Activated naive CD8-positive, alpha-beta T cell treated with anti-CD3 and anti-CD28 coated beads for 36 hours (primary cell): ENCODE results near the gene HS3ST3A1. TPM values are rescaled to one million over a fixed set of nuclear protein-coding genes. Genes with fewer than 3 reads are reported as not detected.
"Not testable (repeated sequence)": the region's sequence is repeated elsewhere in the genome, so short reads cannot be mapped to it uniquely, and the experiment has no call there.

ENCODE experiments used
- DNase-seq: peaks from one replicate; pipeline ENCODE4 v3.0.0; 2021
- H3K27ac Mint-ChIP-seq: one replicate; pipeline ENCODE4 v1.8.0; 2022; ENCODE audit warnings: mild to moderate bottlenecking, moderate library complexity, mixed read lengths
- H3K27me3 Mint-ChIP-seq: one replicate; pipeline ENCODE4 v1.8.0; 2022; ENCODE audit warnings: mild to moderate bottlenecking, mixed read lengths
- H3K36me3 Mint-ChIP-seq: one replicate; pipeline ENCODE4 v1.8.0; 2021; ENCODE audit warnings: mild to moderate bottlenecking, mixed read lengths
- H3K4me1 Mint-ChIP-seq: one replicate; pipeline ENCODE4 v1.8.0; 2021; ENCODE audit warnings: mixed read lengths
- H3K4me3 Mint-ChIP-seq: one replicate; pipeline ENCODE4 v1.8.0; 2022; ENCODE audit warnings: mild to moderate bottlenecking, moderate library complexity, mixed read lengths
- H3K9me3 Mint-ChIP-seq: one replicate; pipeline ENCODE4 v1.8.0; 2022; ENCODE audit warnings: mixed read lengths
- total RNA-seq, 2 experiments: library from RNA; stranded (reverse); gene quantifications; one replicate each; pipeline ENCODE4 v1.2.3, GENCODE V29; 2021

Gene HS3ST3A1
- total RNA-seq, 2 experiments from 2014 or later: 0.12 to 0.16 TPM

DNA sequence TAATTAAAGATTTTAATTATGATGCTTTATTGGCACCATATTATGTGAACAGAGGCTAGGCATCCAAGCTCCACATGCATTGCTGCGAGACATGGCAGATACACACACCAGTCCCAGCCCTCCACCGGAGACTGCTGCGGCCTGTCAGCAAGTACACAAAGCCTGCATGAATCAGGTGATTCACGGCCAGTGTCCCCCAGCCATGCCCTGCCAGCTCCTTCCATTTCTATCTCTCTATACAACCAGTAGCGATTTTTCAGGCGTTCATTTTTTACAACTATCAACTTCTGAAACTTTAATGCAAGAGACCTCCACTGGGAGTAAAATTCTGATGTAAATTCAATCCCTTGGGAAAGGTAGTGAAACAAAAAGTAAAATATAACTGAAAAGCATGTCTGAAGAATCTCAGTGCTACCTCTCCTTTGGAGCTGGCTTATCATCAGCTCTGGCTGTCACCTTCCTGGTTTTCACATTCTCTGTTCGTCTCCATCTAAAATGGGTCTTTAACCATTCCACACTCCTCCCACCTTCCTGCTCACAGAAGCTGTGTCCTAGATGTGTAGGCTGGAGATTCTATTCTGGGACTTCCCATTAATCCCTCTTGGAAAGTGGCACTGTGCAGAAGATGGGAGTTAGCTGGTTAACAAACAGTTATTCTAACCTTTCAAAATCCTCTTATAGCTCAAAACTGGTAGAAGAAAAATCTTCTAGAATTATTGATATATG lies 32.2 kb downstream of the HS3ST3A1 start:
- no peak overlapping the region for H3K27ac Mint-ChIP-seq
- peaks cover 2% of the 10 kb centered on the region for H3K4me1 Mint-ChIP-seq
- H3K36me3 Mint-ChIP-seq: no peaks in the 10 kb centered on the region
- no peak for DNase-seq
- H3K9me3 Mint-ChIP-seq: no peaks in the 10 kb centered on the region
- H3K4me3 Mint-ChIP-seq: no peak overlapping the region
- peaks cover 19% of the 10 kb centered on the region for H3K27me3 Mint-ChIP-seq

DNA sequence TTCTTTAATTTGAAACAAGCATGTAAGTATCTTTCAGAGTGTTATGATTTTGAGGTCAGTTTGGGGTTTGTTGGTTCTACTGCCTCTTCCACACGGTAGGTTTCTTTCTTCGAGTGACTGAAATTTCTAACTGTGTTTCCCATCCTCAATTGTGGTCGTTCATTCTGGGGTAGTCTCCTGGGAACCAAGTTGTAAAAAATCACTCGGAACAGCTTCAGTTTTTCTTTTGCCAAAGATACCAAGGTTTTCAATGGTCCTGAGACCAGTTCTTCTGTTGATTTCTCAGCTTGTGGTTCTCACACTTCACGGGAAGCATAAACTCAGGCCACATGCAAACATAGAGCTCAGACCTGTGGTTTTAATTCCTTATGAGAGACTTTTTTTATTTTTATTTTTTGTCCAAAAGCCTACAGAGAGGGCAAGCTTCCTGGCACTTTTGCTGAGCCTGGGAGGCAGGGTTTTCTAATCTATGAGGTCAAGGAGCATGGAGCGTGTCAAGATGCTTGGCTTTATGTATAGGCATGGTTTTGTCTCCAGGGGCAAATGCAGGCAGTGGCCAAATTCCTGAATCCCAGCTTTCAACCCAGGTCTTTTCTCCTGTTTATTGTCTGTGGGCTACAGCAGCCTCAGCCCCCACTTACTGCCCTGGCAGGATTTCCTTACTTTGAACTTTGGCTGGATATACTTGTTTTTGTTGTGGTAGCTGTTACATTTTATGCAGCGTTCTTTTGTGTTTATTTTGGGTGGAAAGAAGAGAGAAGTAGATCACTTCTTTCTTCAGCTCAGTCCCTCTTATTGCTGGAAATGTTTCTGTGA lies 32.9 kb downstream of the HS3ST3A1 start:
- H3K4me1 Mint-ChIP-seq: peaks cover 2% of the 10 kb centered on the region
- H3K27ac Mint-ChIP-seq: no peak overlapping the region

GRCh38 chr17:13563866-13564265 lies 37.9 kb downstream of the HS3ST3A1 start:
- DNase-seq: no peak
- H3K9me3 Mint-ChIP-seq: no peaks in the 10 kb centered on the region
- no peak overlapping the region for H3K27ac Mint-ChIP-seq
- no peaks in the 10 kb centered on the region for H3K36me3 Mint-ChIP-seq
- no peaks in the 10 kb centered on the region for H3K27me3 Mint-ChIP-seq
- peaks cover 2% of the 10 kb centered on the region for H3K4me1 Mint-ChIP-seq
- H3K4me3 Mint-ChIP-seq: no peak overlapping the region

More for the DNA sequence above, 32.9 kb downstream of the HS3ST3A1 start:
- no peaks in the 10 kb centered on the region for H3K9me3 Mint-ChIP-seq
- H3K27me3 Mint-ChIP-seq: peaks cover 19% of the 10 kb centered on the region
- DNase-seq: no peak
- no peaks in the 10 kb centered on the region for H3K36me3 Mint-ChIP-seq
- H3K4me3 Mint-ChIP-seq: no peak overlapping the region

DNA sequence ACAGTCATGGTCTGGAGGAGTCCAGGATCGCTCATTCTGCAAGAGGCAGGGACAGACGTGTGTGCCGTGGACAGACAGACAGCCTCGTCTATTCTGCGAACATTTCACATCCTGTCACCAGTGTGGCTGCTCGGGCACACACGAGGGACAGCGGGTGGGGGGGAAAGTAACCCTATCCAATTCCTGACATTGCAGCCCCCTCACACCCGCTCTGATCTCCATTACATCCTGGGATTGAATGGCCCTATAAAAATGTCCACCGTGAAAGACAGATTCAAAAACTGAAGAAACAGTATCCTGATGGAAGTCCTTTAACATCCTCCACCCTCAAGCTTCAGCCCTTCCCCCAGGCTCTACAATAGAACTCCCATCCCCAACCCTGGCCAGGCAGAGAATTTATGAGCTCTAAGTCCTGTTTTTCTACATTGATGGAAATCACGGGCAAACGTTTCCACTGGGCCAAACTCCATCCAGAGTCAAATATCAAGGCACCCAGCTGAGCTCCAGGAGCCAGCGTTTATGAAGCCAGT lies 39.4 kb downstream of the HS3ST3A1 start:
- no peak overlapping the region for H3K4me3 Mint-ChIP-seq
- H3K27ac Mint-ChIP-seq: no peak overlapping the region
- no peak for DNase-seq
- no peaks in the 10 kb centered on the region for H3K27me3 Mint-ChIP-seq
- no peaks in the 10 kb centered on the region for H3K9me3 Mint-ChIP-seq
- no peaks in the 10 kb centered on the region for H3K36me3 Mint-ChIP-seq
- peaks cover 2% of the 10 kb centered on the region for H3K4me1 Mint-ChIP-seq

DNA sequence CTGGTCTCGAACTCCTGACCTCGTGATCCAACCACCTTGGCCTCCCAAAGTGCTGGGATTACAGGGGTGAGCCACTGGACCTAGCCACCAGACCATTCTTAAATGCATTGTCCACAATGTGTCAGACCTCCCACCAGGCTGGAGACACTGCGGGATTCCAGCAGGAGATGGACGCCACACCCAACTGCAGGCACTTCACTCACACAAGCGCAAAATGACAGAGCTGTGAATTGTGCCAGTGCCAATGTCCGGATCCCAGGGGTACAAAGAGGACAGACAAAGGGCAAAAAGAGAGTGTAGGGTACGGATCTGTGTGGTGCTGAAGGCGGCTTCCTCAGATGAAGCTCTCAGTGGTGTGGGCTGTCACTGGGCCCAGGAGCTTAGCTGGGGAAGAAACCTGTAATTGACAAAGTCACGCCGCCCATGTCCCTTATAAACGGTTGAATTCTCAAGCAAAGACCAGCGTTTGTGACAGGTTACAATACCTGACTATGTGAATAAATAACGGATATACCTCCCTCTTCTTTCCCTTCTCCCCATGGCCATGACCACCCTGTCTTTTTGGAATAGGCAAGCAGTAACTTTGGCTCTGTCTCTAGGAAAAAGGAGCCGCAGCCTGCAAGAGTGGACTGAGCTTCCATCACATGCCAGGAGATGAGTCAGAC lies 40.0 kb downstream of the HS3ST3A1 start:
- H3K4me1 Mint-ChIP-seq: peaks cover 2% of the 10 kb centered on the region
- no peak overlapping the region for H3K4me3 Mint-ChIP-seq
- H3K36me3 Mint-ChIP-seq: no peaks in the 10 kb centered on the region
- no peaks in the 10 kb centered on the region for H3K9me3 Mint-ChIP-seq
- DNase-seq: no peak
- H3K27me3 Mint-ChIP-seq: no peaks in the 10 kb centered on the region
- H3K27ac Mint-ChIP-seq: no peak overlapping the region

GRCh38 chr17:13560935-13561334 lies 40.8 kb downstream of the HS3ST3A1 start:
- no peak overlapping the region for H3K4me3 Mint-ChIP-seq
- no peaks in the 10 kb centered on the region for H3K27me3 Mint-ChIP-seq
- H3K36me3 Mint-ChIP-seq: no peaks in the 10 kb centered on the region
- H3K27ac Mint-ChIP-seq: no peak overlapping the region
- no peaks in the 10 kb centered on the region for H3K9me3 Mint-ChIP-seq
- no peaks in the 10 kb centered on the region for H3K4me1 Mint-ChIP-seq
- no peak for DNase-seq

- Mint-ChIP-seq H3K9me3 (no peaks in the 10 kb centered on the region), H3K27ac (no peak overlapping the region), H3K27me3 (no peaks in the 10 kb centered on the region), H3K4me3 (no peak overlapping the region), H3K4me1 (no peaks in the 10 kb centered on the region), H3K36me3 (no peaks in the 10 kb centered on the region)
- DNase-seq: no peak
Observed at GRCh38 chr17:13558588-13558987, 43.1 kb downstream of the HS3ST3A1 start.

- no peaks in the 10 kb centered on the region for H3K36me3 Mint-ChIP-seq
- no peaks in the 10 kb centered on the region for H3K4me1 Mint-ChIP-seq
- H3K27ac Mint-ChIP-seq: no peak overlapping the region
Observed at GRCh38 chr17:13557077-13557476, 44.7 kb downstream of the HS3ST3A1 start.

DNA sequence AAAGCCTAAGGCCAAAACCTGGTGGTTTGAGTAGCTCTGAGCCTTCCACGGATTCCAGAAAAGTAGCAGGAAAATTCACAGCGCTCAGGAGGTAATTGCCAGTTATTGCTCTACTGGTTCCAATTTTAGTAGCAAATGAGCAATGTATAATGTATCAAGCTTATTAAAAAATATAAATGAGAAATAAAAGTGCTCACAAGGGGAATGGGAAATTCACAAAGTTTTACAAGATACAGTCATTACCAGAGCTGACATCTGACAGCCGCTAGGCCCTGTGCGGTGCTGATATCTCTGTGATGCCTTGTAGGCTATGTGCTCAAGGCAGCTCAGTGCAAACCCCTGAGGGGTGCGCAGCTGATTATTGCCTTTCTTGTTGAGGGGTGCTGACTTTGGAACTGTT lies 47.5 kb downstream of the HS3ST3A1 start:
- H3K9me3 Mint-ChIP-seq: peaks cover 4% of the 10 kb centered on the region

More at GRCh38 chr17:13557077-13557476, 44.7 kb downstream of the HS3ST3A1 start:
- DNase-seq: no peak
- Mint-ChIP-seq H3K27me3 (no peaks in the 10 kb centered on the region), H3K9me3 (no peaks in the 10 kb centered on the region), H3K4me3 (no peak overlapping the region)

GRCh38 chr17:13550291-13550690 lies 51.4 kb downstream of the HS3ST3A1 start:
- H3K27ac Mint-ChIP-seq: no peak overlapping the region
- H3K9me3 Mint-ChIP-seq: peaks cover 4% of the 10 kb centered on the region
- no peak for DNase-seq
- no peak overlapping the region for H3K4me3 Mint-ChIP-seq
- peaks cover 26% of the 10 kb centered on the region for H3K27me3 Mint-ChIP-seq
- H3K4me1 Mint-ChIP-seq: no peaks in the 10 kb centered on the region
- H3K36me3 Mint-ChIP-seq: no peaks in the 10 kb centered on the region

More for the DNA sequence above, 47.5 kb downstream of the HS3ST3A1 start:
- H3K27me3 Mint-ChIP-seq: peaks cover 13% of the 10 kb centered on the region
- no peak overlapping the region for H3K27ac Mint-ChIP-seq
- DNase-seq: no peak
- H3K4me1 Mint-ChIP-seq: no peaks in the 10 kb centered on the region
- no peak overlapping the region for H3K4me3 Mint-ChIP-seq
- H3K36me3 Mint-ChIP-seq: no peaks in the 10 kb centered on the region

- peaks cover 26% of the 10 kb centered on the region for H3K27me3 Mint-ChIP-seq
- H3K27ac Mint-ChIP-seq, H3K4me3 Mint-ChIP-seq, H3K4me1 Mint-ChIP-seq, DNase-seq, H3K9me3 Mint-ChIP-seq, H3K36me3 Mint-ChIP-seq: not testable (repeated sequence)
Observed at GRCh38 chr17:13548576-13548975, 53.2 kb downstream of the HS3ST3A1 start.

GRCh38 chr17:13546851-13547250 lies 54.9 kb downstream of the HS3ST3A1 start:
- H3K4me3 Mint-ChIP-seq: no peak overlapping the region
- peaks cover 4% of the 10 kb centered on the region for H3K9me3 Mint-ChIP-seq
- H3K4me1 Mint-ChIP-seq: no peaks in the 10 kb centered on the region
- no peak overlapping the region for H3K27ac Mint-ChIP-seq
- H3K27me3 Mint-ChIP-seq: peaks cover 26% of the 10 kb centered on the region
- no peak for DNase-seq
- no peaks in the 10 kb centered on the region for H3K36me3 Mint-ChIP-seq

- Mint-ChIP-seq H3K4me1 (no peaks in the 10 kb centered on the region), H3K9me3 (peaks cover 4% of the 10 kb centered on the region)
Observed at GRCh38 chr17:13545941-13546340, 55.8 kb downstream of the HS3ST3A1 start.

GRCh38 chr17:13544765-13545164 lies 57.0 kb downstream of the HS3ST3A1 start:
- no peaks in the 10 kb centered on the region for H3K9me3 Mint-ChIP-seq
- no peak overlapping the region for H3K27ac Mint-ChIP-seq
- no peak overlapping the region for H3K4me3 Mint-ChIP-seq
- H3K4me1 Mint-ChIP-seq: no peaks in the 10 kb centered on the region
- H3K27me3 Mint-ChIP-seq: peaks cover 25% of the 10 kb centered on the region
- DNase-seq: no peak
- no peaks in the 10 kb centered on the region for H3K36me3 Mint-ChIP-seq

More at GRCh38 chr17:13545941-13546340, 55.8 kb downstream of the HS3ST3A1 start:
- no peak overlapping the region for H3K27ac Mint-ChIP-seq
- H3K27me3 Mint-ChIP-seq: peaks cover 28% of the 10 kb centered on the region
- no peak overlapping the region for H3K4me3 Mint-ChIP-seq
- DNase-seq: no peak
- H3K36me3 Mint-ChIP-seq: no peaks in the 10 kb centered on the region

DNA sequence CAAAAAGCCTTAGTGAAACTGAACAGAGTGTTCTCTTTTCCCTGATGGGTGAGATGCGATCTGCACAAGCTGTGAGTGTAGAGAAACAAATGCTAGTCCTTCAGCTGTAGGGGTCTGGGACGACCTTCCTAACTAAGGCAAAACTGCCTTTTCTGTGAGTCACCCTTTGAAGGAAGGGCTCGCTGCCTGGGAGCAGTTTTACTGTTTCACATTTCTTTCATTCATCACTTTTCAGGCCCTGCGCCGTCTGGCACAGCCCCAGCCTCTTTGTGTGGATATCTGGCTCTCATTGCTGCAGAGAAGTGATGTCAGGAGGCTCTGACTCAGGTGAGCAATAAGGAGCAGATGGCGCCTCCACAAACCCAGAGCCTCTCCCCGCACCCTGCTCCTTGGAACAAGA lies 57.4 kb downstream of the HS3ST3A1 start:
- no peaks in the 10 kb centered on the region for H3K9me3 Mint-ChIP-seq
- H3K4me3 Mint-ChIP-seq: no peak overlapping the region
- H3K36me3 Mint-ChIP-seq: no peaks in the 10 kb centered on the region
- H3K27ac Mint-ChIP-seq: no peak overlapping the region
- H3K4me1 Mint-ChIP-seq: no peaks in the 10 kb centered on the region
- H3K27me3 Mint-ChIP-seq: peaks cover 21% of the 10 kb centered on the region
- DNase-seq: no peak
